KMS-11 (cell line): ENCODE results near the gene CD8B.

Source experiments
- H2AFZ ChIP-seq: fragments of 200-600 bp; sonication (generic); 2 replicates; pipeline ENCODE4 v1.6.1; 2016; ENCODE audit warnings: antibody characterized with exemption, mixed run types, low read depth
- H3K27ac ChIP-seq: fragments of 200-600 bp; sonication (generic); 2 replicates; pipeline ENCODE4 v1.6.1; 2016; ENCODE audit warnings: mild to moderate bottlenecking, mixed run types
- H3K27me3 ChIP-seq: fragments of 200-600 bp; sonication (generic); 2 replicates; pipeline ENCODE4 v1.6.1; 2017; ENCODE audit warnings: mild to moderate bottlenecking, low read depth, mixed run types, moderate library complexity; ENCODE audit not compliant: insufficient read depth
- H3K36me3 ChIP-seq: fragments of 200-600 bp; sonication (generic); 2 replicates; pipeline ENCODE4 v1.6.1; 2017; ENCODE audit warnings: mild to moderate bottlenecking, mixed run types; ENCODE audit not compliant: insufficient read depth
- H3K4me1 ChIP-seq: fragments of 200-600 bp; sonication (generic); 2 replicates; pipeline ENCODE4 v1.6.1; 2016; ENCODE audit warnings: mild to moderate bottlenecking, low read depth, mixed run types; ENCODE audit not compliant: poor library complexity, severe bottlenecking
- H3K4me2 ChIP-seq: fragments of 200-600 bp; sonication (generic); 2 replicates; pipeline ENCODE4 v1.7.0; 2016; ENCODE audit warnings: mild to moderate bottlenecking, mixed run types
- H3K4me3 ChIP-seq: fragments of 200-600 bp; sonication (generic); IDR thresholded peaks from 2 replicates; pipeline ENCODE4 v1.6.1; 2017; ENCODE audit warnings: low read depth, low read length, mixed read lengths; ENCODE audit not compliant: insufficient read depth
- H3K79me2 ChIP-seq: fragments of 200-600 bp; sonication (generic); 2 replicates; pipeline ENCODE4 v1.6.1; 2016; ENCODE audit warnings: low read depth, mixed run types; ENCODE audit not compliant: insufficient read depth
- H3K9ac ChIP-seq: fragments of 200-600 bp; sonication (generic); 2 replicates; pipeline ENCODE4 v1.6.1; 2016; ENCODE audit warnings: mild to moderate bottlenecking, mixed run types
- H4K20me1 ChIP-seq: fragments of 200-600 bp; sonication (generic); 2 replicates; pipeline ENCODE4 v1.6.1; 2016; ENCODE audit warnings: mild to moderate bottlenecking, mixed run types; ENCODE audit not compliant: insufficient read depth
- TF ChIP-seq, protein P1 (sequence below): fragments of 200-600 bp; sonication (generic); conservative IDR thresholded peaks from 2 replicates; pipeline ENCODE4 v1.6.1; 2017; ENCODE audit warnings: low read depth, mild to moderate bottlenecking, antibody characterized with exemption, low read length, moderate library complexity, mixed read lengths

The CD8B gene

DNA sequence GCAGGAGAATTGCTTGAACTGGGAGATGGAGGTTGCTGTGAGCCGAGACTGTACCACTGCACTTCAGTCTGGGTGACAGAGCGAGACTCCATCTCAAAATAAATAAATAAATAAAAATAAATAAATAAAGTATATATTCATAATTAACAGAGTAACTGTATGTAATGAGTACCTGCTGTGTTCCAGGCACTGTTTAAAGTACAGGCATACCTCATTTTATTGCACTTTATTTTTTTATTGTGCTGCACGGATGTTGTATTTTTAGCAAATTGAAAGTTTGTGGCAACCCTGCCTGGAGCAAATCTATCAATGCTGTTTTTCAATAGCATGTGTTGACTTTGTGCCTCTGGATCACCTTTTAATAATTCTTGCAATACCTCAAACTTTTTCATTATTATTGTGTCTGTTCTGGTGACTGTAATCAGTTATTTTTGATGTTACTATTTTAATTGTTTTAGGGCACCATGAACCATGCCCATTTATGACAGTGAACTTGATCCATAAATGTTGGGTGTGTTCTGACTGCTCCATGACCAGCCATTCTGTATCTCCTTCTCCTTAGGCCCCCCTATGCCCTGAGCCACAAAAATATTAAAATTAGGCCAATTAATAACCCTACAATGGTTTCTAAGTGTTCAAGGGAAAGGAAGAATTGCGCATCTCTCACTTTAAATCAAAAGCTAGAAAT is 43.4 kb downstream of the CD8B start:
- no peak overlapping the region for H2AFZ ChIP-seq
- H3K36me3 ChIP-seq = no peaks in the 10 kb centered on the region
- H4K20me1 ChIP-seq = no peaks in the 10 kb centered on the region
- no peak overlapping the region for H3K4me2 ChIP-seq
- TF ChIP-seq, protein P1, sequence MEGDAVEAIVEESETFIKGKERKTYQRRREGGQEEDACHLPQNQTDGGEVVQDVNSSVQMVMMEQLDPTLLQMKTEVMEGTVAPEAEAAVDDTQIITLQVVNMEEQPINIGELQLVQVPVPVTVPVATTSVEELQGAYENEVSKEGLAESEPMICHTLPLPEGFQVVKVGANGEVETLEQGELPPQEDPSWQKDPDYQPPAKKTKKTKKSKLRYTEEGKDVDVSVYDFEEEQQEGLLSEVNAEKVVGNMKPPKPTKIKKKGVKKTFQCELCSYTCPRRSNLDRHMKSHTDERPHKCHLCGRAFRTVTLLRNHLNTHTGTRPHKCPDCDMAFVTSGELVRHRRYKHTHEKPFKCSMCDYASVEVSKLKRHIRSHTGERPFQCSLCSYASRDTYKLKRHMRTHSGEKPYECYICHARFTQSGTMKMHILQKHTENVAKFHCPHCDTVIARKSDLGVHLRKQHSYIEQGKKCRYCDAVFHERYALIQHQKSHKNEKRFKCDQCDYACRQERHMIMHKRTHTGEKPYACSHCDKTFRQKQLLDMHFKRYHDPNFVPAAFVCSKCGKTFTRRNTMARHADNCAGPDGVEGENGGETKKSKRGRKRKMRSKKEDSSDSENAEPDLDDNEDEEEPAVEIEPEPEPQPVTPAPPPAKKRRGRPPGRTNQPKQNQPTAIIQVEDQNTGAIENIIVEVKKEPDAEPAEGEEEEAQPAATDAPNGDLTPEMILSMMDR = no peak
- H3K9ac ChIP-seq = no peak overlapping the region
- H3K27ac ChIP-seq = no peak overlapping the region
- H3K79me2 ChIP-seq = no peaks in the 10 kb centered on the region
- no peaks in the 10 kb centered on the region for H3K27me3 ChIP-seq
- no peaks in the 10 kb centered on the region for H3K4me1 ChIP-seq
- no peak overlapping the region for H3K4me3 ChIP-seq

DNA sequence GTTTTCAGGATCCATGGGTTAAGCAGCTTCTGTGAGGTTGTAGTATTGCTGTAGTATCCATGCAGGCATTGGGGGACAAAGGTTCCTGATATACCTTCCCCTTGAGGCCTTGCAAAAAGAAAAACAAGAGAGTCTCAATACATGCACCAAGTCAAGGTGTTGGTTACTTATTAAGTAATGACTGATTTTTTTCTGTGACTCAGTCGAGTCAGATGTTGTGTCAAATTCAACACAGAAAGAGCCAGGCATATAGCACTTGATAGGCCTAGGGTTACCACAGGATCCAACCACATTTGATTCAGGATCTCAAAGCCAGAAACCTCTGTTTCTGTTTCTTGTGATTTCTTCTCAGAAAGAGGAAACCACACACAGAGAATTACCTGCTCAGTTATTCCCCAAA is 46.1 kb downstream of the CD8B start:
- Histone ChIP-seq H2AFZ (no peak overlapping the region), H3K27me3 (no peaks in the 10 kb centered on the region), H3K4me2 (no peak overlapping the region), H3K9ac (no peak overlapping the region), H3K36me3 (no peaks in the 10 kb centered on the region), H3K79me2 (no peaks in the 10 kb centered on the region), H3K4me3 (no peak overlapping the region), H3K27ac (no peak overlapping the region), H3K4me1 (no peaks in the 10 kb centered on the region), H4K20me1 (no peaks in the 10 kb centered on the region)
- TF ChIP-seq, protein P1 = no peak

DNA sequence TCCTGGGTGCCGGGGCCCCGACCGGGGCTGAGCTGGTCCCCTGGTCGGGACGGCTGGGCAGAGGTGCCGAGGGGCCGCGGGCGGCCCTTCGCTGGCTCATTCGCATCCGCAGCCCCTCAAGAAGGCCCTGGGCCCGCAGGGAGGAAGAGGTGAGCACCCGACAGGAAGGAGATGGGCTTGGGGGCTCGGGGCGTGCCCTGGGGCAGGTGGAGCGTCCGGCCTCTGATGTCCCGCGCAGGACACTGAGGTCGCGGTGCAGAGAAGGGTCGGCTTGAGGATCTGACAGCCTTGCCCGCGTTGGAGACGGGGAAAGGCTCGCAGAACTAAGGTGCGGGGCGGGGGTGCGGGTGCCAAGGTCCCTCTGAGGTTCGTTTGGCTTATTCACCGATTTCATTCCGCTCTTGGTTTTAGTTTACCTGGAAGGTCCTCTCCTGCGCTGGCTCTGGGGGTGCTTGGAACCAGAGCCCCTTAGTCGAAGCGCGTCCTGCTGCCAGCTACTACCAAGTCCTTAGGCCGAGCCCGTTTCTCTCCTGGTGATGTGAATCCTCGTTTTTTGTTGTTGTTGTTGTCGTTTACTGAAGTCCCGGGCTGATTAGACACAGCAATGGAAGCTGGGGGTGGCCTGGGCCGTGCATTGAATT is 52.1 kb downstream of the CD8B start:
- Histone ChIP-seq H3K79me2 (no peaks in the 10 kb centered on the region), H3K27me3 (no peaks in the 10 kb centered on the region; the same call in 1 of the 2 replicates), H3K4me3 (no peak overlapping the region), H3K27ac (no peak overlapping the region), H2AFZ (no peak overlapping the region), H3K4me2 (no peak overlapping the region), H3K36me3 (no peaks in the 10 kb centered on the region), H3K4me1 (peaks cover 5% of the 10 kb centered on the region), H4K20me1 (no peaks in the 10 kb centered on the region), H3K9ac (no peak overlapping the region)
- TF ChIP-seq, protein P1 = no peak

DNA sequence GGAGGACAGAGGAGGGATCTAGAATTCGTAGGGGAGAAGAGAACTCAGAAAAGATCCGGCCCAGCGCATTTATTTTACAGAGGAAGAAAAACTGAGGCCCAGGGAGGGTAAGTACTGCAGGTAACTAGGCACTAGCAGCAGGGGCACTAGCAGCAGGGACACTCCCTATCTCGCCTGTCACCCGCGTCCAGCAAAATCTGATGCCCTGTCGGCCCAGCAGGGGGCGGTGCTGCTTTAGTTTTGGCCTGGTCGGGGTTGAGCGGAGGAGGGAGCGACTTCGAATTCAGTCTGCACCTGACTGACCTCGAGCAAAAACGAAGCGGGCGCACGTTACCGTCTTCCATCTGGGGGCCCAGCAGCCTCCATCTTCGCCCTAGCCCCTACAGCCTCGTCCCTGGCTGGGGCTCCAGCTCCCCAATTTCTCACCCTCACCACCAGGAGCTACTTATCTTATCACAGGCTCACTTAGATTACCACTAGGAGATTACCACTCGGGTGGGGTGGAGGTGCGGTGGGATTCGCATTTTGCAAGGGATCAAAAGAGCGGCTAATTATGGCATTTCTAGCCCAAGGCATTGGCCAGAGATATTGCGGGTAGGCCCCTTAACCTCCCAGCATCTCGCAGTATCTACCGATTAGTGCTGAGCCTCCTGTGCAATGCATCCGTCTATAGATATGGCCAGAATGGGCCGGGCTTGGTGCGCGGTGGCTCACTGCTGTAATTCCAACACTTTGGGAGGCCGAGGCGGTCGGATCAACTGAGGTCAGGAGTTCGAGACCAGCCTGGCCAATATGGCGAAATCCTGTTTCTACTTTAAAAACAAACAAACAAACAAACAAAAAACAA is 53.1 kb downstream of the CD8B start:
- Histone ChIP-seq H3K9ac (peak overlapping the region; percentile 56), H3K4me2 (peak overlapping the region; percentile 99), H2AFZ (peak overlapping the region; percentile 100), H3K4me1 (peaks cover 5% of the 10 kb centered on the region), H3K79me2 (no peaks in the 10 kb centered on the region), H3K27me3 (no peaks in the 10 kb centered on the region; the same call in 1 of the 2 replicates), H4K20me1 (no peaks in the 10 kb centered on the region), H3K27ac (no peak overlapping the region), H3K36me3 (no peaks in the 10 kb centered on the region), H3K4me3 (peak overlapping the region; percentile 55)
- TF ChIP-seq, protein P1 = peak; percentile 94
